ENCODE measurements around the gene TM9SF4. TPM values are rescaled to one million over a fixed set of nuclear protein-coding genes. Genes with fewer than 3 reads are reported as not detected.
"Not testable (repeated sequence)": the region's sequence is repeated elsewhere in the genome, so short reads cannot be mapped to it uniquely, and the experiment has no call there.

The TM9SF4 gene
- total RNA-seq, 1 donor = 41.1 TPM

DNA sequence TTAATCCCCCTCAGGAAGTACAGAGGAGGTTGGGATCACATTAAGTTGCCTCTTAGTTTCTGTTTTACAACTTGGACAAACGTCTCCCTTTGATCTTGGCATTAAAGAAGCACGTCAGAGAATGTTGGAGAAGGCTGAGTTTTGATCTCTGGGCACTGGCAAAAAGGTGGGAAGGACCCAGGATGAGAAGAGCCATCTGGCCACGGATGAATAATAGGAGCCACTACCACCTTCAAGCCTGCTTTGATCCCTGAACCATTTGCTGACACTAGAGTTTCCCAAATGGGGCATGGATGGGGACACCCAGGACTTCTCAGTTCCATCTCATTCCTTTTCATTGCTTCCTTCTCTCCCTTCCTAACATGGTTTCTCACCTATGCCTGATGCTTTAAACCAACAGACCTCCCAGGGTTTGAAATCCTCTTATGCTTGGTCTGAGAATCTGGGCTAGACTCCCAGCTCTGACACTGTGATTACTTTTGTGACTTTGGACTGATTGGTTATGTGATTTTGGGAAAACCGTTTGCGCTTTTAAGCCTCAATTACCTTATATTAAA lies 5.8 kb downstream of the TM9SF4 start:
- no peak overlapping the region for H3K4me3 ChIP-seq (ENCODE audit: low read depth, low read length)
- TF ChIP-seq CTCF (IDR thresholded peaks at IDR 0.05; ENCODE audit: insufficient read depth, low read length) = no peak
- DNase-seq (ENCODE audit: low read depth) = no peak

GRCh38 chr20:32116079-32116521 lies 6.6 kb downstream of the TM9SF4 start:
- no peak for DNase-seq (ENCODE audit: low read depth)
- TF ChIP-seq CTCF (IDR thresholded peaks at IDR 0.05; ENCODE audit: insufficient read depth, low read length) = no peak
- no peak overlapping the region for H3K4me3 ChIP-seq (ENCODE audit: low read depth, low read length)

DNA sequence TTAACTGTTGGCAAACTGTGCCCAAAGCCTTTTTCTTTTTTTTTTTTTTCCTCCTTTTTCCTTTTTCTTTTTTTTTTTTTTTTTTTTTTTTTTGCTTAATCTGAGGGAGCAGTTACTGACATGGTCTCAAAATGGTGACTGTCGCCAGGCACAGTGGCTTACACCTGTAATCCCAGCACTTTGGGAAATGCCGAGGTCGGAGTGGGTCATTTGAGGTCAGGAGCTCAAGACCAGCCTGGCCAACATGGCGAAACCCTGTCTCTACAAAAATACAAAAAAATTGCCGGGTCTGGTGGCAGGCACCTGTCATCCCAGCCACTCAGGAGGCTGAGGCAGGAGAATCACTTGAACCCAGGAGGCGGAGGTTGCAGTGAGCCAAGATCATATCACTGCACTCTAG lies 7.3 kb downstream of the TM9SF4 start:
- not testable (repeated sequence) for H3K4me3 ChIP-seq (ENCODE audit: low read depth, low read length); DNase-seq (ENCODE audit: low read depth)

DNA sequence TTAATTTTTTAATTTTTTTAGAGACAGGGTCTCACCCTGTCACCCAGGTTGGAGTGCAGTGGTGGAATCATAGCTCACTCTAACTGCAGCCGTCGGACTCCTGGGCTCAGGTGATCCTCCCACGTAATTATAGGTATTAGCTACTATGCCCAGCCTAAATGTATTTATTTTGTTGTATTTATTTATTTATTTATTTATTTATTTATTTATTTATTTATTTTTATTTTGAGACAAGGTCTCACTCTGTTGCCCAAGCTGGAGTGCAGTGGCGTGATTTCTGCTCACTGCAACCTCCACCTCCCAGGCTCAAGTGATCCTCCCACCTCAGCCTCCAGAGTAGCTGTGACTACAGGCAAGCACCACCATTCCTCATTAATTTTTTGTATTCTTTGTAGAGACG lies 8.9 kb downstream of the TM9SF4 start:
- DNase-seq (ENCODE audit: low read depth); H3K4me3 ChIP-seq (ENCODE audit: low read depth, low read length): not testable (repeated sequence)

- no peak for DNase-seq (ENCODE audit: low read depth)
- TF ChIP-seq CTCF (IDR thresholded peaks at IDR 0.05; ENCODE audit: insufficient read depth, low read length) = no peak
- no peak overlapping the region for H3K4me3 ChIP-seq (ENCODE audit: low read depth, low read length)
Measured at GRCh38 chr20:32119734-32120133, 10.2 kb downstream of the TM9SF4 start.

DNA sequence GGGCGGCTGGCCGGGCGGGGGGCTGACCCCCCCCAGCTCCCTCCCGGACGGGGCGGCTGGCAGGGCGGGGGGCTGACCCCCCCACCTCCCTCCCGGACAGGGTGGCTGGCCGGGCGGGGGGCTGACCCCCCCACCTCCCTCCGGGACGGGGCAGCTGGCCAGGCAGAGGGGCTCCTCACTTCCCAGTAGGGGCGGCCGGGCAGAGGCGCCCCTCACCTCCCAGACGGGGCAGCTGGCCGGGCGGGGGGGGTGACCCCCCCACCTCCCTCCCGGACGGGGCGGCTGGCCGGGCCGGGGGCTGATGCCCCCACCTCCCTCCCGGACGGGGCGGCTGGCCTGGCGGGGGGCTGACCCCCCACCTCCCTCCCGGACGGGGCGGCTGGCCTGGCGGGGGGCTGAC lies 12.4 kb downstream of the TM9SF4 start:
- DNase-seq (ENCODE audit: low read depth) = not testable (repeated sequence)

GRCh38 chr20:32123088-32123487 lies 13.6 kb downstream of the TM9SF4 start:
- H3K4me3 ChIP-seq (ENCODE audit: low read depth, low read length) = no peak overlapping the region
- no peak for DNase-seq (ENCODE audit: low read depth)
- no peak for TF ChIP-seq CTCF (IDR thresholded peaks at IDR 0.05; ENCODE audit: insufficient read depth, low read length)

More for the DNA sequence above, 12.4 kb downstream of the TM9SF4 start:
- not testable (repeated sequence) for H3K4me3 ChIP-seq (ENCODE audit: low read depth, low read length)

GRCh38 chr20:32124916-32125454 lies 15.5 kb downstream of the TM9SF4 start:
- no peak for TF ChIP-seq CTCF (IDR thresholded peaks at IDR 0.05; ENCODE audit: insufficient read depth, low read length)
- H3K4me3 ChIP-seq (ENCODE audit: low read depth, low read length) = no peak overlapping the region
- no peak for DNase-seq (ENCODE audit: low read depth)

Data from fibroblast of the aortic adventitia (primary cell).